Smooth muscle cell (in vitro differentiated cells): ENCODE data around the gene HLA-C. TPM values are rescaled to one million over a fixed set of nuclear protein-coding genes. Genes with fewer than 3 reads are reported as not detected.

ENCODE experiments used
- DNase-seq: peaks from one replicate; lab custom pipeline; 2025; ENCODE audit not compliant: unreplicated experiment; lab: John Stamatoyannopoulos, UW
- H2AFZ ChIP-seq: fragments of 200-600 bp; sonication (generic); 2 replicates; pipeline ENCODE4 v1.6.0; 2016; ENCODE audit warnings: antibody characterized with exemption, low read depth, mild to moderate bottlenecking
- H3F3A ChIP-seq: fragments of 200-600 bp; sonication (generic); 2 replicates; pipeline ENCODE4 v1.6.0; 2017; ENCODE audit warnings: antibody characterized with exemption, low read depth
- H3K27ac ChIP-seq: fragments of 200-600 bp; sonication (generic); 2 replicates; pipeline ENCODE4 v1.5.1; 2016; ENCODE audit warnings: low read depth, mild to moderate bottlenecking
- H3K27me3 ChIP-seq: fragments of 200-600 bp; sonication (generic); 2 replicates; pipeline ENCODE4 v1.6.1; 2016; ENCODE audit warnings: low read depth, mild to moderate bottlenecking
- H3K36me3 ChIP-seq: fragments of 200-600 bp; sonication (generic); 2 replicates; pipeline ENCODE4 v1.5.1; 2016; ENCODE audit warnings: low read depth
- H3K4me1 ChIP-seq: fragments of 200-600 bp; sonication (generic); 2 replicates; pipeline ENCODE4 v1.5.1; 2016; ENCODE audit warnings: low read depth
- H3K4me2 ChIP-seq: fragments of 200-600 bp; sonication (generic); 2 replicates; pipeline ENCODE4 v1.6.0; 2016; ENCODE audit warnings: mild to moderate bottlenecking
- H3K4me3 ChIP-seq: fragments of 200-600 bp; sonication (generic); 2 replicates; pipeline ENCODE4 v1.5.1; 2016; ENCODE audit warnings: mild to moderate bottlenecking
- H3K79me2 ChIP-seq: fragments of 200-600 bp; sonication (generic); 2 replicates; pipeline ENCODE4 v1.6.0; 2016; ENCODE audit warnings: low read depth, mild to moderate bottlenecking
- H3K9ac ChIP-seq: fragments of 200-600 bp; sonication (generic); 2 replicates; pipeline ENCODE4 v1.6.0; 2016; ENCODE audit warnings: low read depth
- H3K9me3 ChIP-seq: fragments of 200-600 bp; sonication (generic); replicated peaks from 2 replicates; pipeline ENCODE4 v1.5.1; 2016; ENCODE audit warnings: low read depth
- H4K20me1 ChIP-seq: fragments of 200-600 bp; sonication (generic); 2 replicates; pipeline ENCODE4 v1.6.0; 2016; ENCODE audit warnings: low read depth
- WGBS: methylation state at CpG from one replicate; pipeline ENCODE4 v1.1.7; 2016; ENCODE audit warnings: low lambda C conversion rate; 5-methylcytosine and 5-hydroxymethylcytosine counted together
- polyA plus RNA-seq: library from polyadenylated mRNA; unstranded; fragments of >200 nt; fragmentation: Nextera tagmentation; extraction: Ambion mirVana; gene quantifications from 2 replicates; pipeline ENCODE4 v1.2.1, GENCODE V29; 2016
- total RNA-seq: library from RNA; depleted of rRNA; stranded (reverse); fragments of >200 nt; gene quantifications from 2 replicates; pipeline ENCODE4 v1.2.3, GENCODE V29; 2014
- TF ChIP-seq, protein P1 (sequence below): fragments of 200-600 bp; sonication (generic); IDR thresholded peaks from 2 replicates; pipeline ENCODE4 v1.5.1; 2017; ENCODE audit warnings: borderline replicate concordance, mild to moderate bottlenecking, antibody characterized with exemption; ENCODE audit not compliant: insufficient read depth, poor library complexity, severe bottlenecking

Gene HLA-C
- total and polyA plus RNA-seq, 2 experiments from 2014 or later = 256 to 404 TPM

DNA sequence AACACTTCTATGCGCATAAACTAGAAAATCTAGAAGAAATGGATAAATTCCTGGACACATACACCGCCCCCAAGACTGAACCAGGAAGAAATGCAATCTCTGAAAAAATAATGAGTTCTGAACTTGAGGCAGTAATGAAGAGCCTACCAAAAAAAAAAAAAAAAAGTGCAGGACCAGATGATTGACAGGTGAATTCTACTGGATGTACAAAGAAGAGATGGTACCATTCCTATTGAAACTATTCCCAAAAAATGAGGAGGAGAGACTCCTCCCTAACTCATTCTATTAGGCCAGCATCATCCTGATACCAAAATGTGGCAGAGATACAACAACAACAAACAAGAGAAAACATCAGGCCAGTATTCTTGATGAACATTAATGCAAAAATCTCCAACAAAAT is 22.7 kb downstream of the HLA-C start:
- H3K9ac ChIP-seq = no peak overlapping the region
- no peaks in the 10 kb centered on the region for H3K27me3 ChIP-seq
- H3K4me1 ChIP-seq = no peaks in the 10 kb centered on the region
- 92% methylated on average over 2 of the region's 2 CpGs for WGBS
- DNase-seq = no peak
- H3K4me3 ChIP-seq = no peak overlapping the region
- no peak overlapping the region for H3K4me2 ChIP-seq
- no peaks in the 10 kb centered on the region for H3K36me3 ChIP-seq
- no peaks in the 10 kb centered on the region for H4K20me1 ChIP-seq
- no peak overlapping the region for H3K27ac ChIP-seq
- TF ChIP-seq, protein P1, sequence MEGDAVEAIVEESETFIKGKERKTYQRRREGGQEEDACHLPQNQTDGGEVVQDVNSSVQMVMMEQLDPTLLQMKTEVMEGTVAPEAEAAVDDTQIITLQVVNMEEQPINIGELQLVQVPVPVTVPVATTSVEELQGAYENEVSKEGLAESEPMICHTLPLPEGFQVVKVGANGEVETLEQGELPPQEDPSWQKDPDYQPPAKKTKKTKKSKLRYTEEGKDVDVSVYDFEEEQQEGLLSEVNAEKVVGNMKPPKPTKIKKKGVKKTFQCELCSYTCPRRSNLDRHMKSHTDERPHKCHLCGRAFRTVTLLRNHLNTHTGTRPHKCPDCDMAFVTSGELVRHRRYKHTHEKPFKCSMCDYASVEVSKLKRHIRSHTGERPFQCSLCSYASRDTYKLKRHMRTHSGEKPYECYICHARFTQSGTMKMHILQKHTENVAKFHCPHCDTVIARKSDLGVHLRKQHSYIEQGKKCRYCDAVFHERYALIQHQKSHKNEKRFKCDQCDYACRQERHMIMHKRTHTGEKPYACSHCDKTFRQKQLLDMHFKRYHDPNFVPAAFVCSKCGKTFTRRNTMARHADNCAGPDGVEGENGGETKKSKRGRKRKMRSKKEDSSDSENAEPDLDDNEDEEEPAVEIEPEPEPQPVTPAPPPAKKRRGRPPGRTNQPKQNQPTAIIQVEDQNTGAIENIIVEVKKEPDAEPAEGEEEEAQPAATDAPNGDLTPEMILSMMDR = no peak
- H3F3A ChIP-seq = no peaks in the 10 kb centered on the region
- no peaks in the 10 kb centered on the region for H3K9me3 ChIP-seq
- H2AFZ ChIP-seq = no peak overlapping the region
- no peaks in the 10 kb centered on the region for H3K79me2 ChIP-seq

DNA sequence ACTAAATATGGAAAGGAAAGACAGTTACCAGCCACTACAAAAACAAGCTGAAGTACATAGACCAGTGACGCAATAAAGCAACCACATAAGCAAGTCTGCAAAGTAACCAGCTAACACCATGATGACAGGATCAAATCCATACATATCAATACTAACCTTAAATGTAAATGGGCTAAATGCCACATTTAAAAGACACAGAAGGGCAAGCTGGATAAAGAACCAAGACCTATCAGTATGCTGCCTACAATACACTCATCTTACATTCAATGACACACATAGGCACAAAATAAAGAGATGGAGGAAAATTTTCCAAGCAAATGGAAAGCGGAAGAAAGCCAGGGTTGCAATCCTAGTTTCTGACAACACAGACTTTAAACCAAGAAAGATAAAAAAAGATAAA is 24.1 kb downstream of the HLA-C start:
- Histone ChIP-seq H3K27ac (no peak overlapping the region), H3K79me2 (no peaks in the 10 kb centered on the region), H3F3A (no peaks in the 10 kb centered on the region), H3K9ac (no peak overlapping the region), H3K36me3 (no peaks in the 10 kb centered on the region), H3K4me3 (no peak overlapping the region), H4K20me1 (no peaks in the 10 kb centered on the region), H3K4me2 (no peak overlapping the region), H2AFZ (no peak overlapping the region), H3K27me3 (no peaks in the 10 kb centered on the region), H3K4me1 (no peaks in the 10 kb centered on the region), H3K9me3 (no peaks in the 10 kb centered on the region)
- TF ChIP-seq, protein P1 = no peak
- WGBS = 48% methylated on average over 2 of the region's 2 CpGs
- DNase-seq = no peak

DNA sequence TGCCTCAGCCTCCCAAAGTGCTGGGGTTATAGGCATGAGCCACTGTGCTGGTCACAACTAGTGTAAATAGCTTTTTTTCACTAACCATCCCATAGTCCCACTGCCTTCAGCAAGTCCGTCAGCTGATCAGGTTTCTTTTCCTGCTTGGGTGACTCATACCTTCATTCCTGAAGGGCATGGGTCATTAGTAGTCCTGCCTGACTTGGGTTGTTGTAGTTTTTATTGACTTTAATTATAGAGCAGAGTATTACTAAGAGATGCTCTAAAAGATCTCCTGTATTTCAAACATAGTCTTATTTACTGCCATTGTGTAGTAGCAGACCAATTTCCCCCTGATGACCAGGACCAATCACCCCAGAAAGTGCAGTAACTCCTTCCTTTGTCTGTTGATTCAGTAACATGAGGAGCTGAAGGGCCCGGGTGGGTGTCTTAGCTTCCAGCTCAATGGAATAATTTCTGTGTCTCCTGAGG is 25.8 kb downstream of the HLA-C start:
- Histone ChIP-seq H2AFZ (no peak overlapping the region), H3K79me2 (no peaks in the 10 kb centered on the region), H3K4me2 (no peak overlapping the region), H3K4me1 (no peaks in the 10 kb centered on the region), H3K36me3 (no peaks in the 10 kb centered on the region), H4K20me1 (no peaks in the 10 kb centered on the region), H3F3A (no peaks in the 10 kb centered on the region), H3K9me3 (no peaks in the 10 kb centered on the region), H3K4me3 (no peak overlapping the region), H3K27ac (peak overlapping the region; percentile 27), H3K27me3 (no peaks in the 10 kb centered on the region), H3K9ac (no peak overlapping the region)
- DNase-seq = no peak
- TF ChIP-seq, protein P1 = no peak
- WGBS = 33% methylated on average over 2 of the region's 2 CpGs

DNA sequence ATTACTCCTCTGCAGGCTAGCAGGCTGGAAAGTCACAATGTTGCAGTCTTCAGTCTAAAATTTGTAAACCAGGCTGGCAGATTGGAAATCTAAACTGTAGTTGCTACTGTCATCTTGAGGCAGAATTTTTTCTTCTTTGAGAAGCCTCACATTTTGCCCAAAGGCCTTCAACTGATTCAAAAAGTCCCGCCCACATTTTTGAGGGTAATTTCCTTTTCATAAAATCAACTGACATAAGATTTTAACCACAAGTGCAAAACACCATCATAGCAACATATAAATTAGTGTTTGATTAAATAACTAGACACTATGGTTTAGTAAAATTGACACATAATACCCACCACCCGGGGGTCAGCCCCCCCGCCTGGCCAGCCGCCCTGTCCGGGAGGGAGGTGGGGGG is 28.4 kb downstream of the HLA-C start:
- no peak overlapping the region for H3K27ac ChIP-seq
- no peak for DNase-seq

More for the DNA sequence above, 28.4 kb downstream of the HLA-C start:
- Histone ChIP-seq H3K27me3 (no peaks in the 10 kb centered on the region), H3K9ac (no peak overlapping the region), H3F3A (no peaks in the 10 kb centered on the region), H3K4me2 (no peak overlapping the region), H4K20me1 (no peaks in the 10 kb centered on the region), H2AFZ (no peak overlapping the region), H3K36me3 (no peaks in the 10 kb centered on the region), H3K9me3 (no peaks in the 10 kb centered on the region), H3K4me1 (no peaks in the 10 kb centered on the region), H3K4me3 (no peak overlapping the region), H3K79me2 (no peaks in the 10 kb centered on the region)
- TF ChIP-seq, protein P1 = no peak
- WGBS = 39% methylated on average over 2 of the region's 5 CpGs
